AG09319 (cell line): ENCODE results near the gene MID1IP1.

ENCODE experiments used
- DNase-seq: peaks from one replicate; pipeline ENCODE4 v3.0.0-alpha.2; 2010; ENCODE audit warnings: low read depth; ENCODE audit errors: extremely low read depth
- TF ChIP-seq, protein P1 (sequence below): IDR thresholded peaks from 2 replicates; pipeline ENCODE4 v1.5.1; 2011; ENCODE audit warnings: low read depth, mild to moderate bottlenecking, inconsistent platforms, low read length, moderate library complexity

MID1IP1 gene

DNA sequence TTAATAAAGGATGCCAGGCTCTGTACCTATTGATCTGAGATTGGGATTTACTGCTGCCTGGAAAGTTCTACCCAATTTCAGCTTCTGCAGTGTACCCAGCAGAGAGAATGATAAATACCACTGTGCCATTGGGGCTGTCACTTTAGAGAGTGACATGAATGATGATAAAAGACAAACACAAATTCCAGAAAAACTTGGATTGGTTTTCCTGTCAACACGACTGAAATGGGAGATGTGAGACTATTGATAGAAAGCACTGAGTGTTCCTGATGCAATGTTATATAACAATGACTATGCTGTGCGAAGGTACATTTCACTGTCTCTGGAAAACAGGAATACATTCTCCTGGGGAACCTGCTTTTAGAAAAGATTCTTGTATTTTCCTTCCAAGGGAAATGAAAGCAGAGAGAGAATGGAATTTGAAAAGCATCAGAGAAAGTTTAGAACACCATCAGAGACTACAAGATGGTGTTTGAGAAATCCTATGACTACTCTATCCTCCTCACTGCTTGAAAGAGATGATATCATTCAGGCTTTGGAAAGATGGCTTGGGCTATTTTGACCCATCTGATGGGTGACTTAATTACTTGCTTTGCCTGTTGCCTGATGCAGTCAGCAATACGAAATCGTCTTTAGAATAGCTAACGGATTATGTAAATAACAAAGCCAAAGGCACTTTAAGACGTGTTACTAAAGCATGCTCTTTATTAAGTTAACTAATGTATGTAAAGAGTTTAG is 49.7 kb downstream of the MID1IP1 start:
- TF ChIP-seq, protein P1, sequence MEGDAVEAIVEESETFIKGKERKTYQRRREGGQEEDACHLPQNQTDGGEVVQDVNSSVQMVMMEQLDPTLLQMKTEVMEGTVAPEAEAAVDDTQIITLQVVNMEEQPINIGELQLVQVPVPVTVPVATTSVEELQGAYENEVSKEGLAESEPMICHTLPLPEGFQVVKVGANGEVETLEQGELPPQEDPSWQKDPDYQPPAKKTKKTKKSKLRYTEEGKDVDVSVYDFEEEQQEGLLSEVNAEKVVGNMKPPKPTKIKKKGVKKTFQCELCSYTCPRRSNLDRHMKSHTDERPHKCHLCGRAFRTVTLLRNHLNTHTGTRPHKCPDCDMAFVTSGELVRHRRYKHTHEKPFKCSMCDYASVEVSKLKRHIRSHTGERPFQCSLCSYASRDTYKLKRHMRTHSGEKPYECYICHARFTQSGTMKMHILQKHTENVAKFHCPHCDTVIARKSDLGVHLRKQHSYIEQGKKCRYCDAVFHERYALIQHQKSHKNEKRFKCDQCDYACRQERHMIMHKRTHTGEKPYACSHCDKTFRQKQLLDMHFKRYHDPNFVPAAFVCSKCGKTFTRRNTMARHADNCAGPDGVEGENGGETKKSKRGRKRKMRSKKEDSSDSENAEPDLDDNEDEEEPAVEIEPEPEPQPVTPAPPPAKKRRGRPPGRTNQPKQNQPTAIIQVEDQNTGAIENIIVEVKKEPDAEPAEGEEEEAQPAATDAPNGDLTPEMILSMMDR, result no peak
- DNase-seq, result no peak

GRCh38 chrX:38854305-38854704 is 53.0 kb downstream of the MID1IP1 start:
- TF ChIP-seq, protein P1, result no peak
- no peak for DNase-seq
